ENCODE results near the gene PNPLA4. TPM values are rescaled to one million over a fixed set of nuclear protein-coding genes. Genes with fewer than 3 reads are reported as not detected.

Gene PNPLA4
- total and polyA plus RNA-seq, 2 experiments from 2014 or later, result 19.4 to 20.0 TPM

DNA sequence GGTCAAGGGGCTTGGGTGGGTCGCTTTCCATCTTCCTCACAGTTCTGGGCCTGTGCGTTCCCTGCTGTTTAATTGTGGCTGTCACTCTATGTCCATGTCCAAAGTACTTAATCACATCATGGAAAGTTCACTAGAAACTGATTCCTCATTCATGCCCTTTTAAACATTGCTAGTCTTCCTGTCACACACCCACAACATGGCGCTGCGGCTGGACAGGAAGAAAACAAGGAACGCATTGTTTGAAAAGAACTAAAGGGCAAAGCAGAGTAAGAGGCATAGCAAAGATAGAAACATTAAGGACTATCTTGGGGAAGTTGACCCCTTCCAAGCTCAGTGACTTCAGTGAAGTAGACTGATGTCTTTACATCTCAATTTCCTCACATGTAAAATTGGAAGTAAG, 18.4 kb downstream of the PNPLA4 start (continued):
- TF ChIP-seq JUNB (IDR thresholded peaks at IDR 0.05; ENCODE audit: unreplicated experiment) (no peak), STAT1 (IDR thresholded peaks at IDR 0.05; ENCODE audit: unreplicated experiment) (no peak), EZH2 (IDR thresholded peaks at IDR 0.05; ENCODE audit: low read depth, unreplicated experiment) (no peak), ZNF331 (CRISPR knock-in tag; IDR thresholded peaks at IDR 0.05; ENCODE audit: low read depth) (no peak), ZNF114 (CRISPR knock-in tag; IDR thresholded peaks at IDR 0.05) (no peak), EZH2phosphoT487 (IDR thresholded peaks at IDR 0.05; ENCODE audit: unreplicated experiment) (no peak), CREB1 (CRISPR knock-in tag; IDR thresholded peaks at IDR 0.05; ENCODE audit: low read depth) (no peak), NANOG (IDR thresholded peaks at IDR 0.05; ENCODE audit: borderline replicate concordance) (no peak)
- TF ChIP-seq, protein P1, sequence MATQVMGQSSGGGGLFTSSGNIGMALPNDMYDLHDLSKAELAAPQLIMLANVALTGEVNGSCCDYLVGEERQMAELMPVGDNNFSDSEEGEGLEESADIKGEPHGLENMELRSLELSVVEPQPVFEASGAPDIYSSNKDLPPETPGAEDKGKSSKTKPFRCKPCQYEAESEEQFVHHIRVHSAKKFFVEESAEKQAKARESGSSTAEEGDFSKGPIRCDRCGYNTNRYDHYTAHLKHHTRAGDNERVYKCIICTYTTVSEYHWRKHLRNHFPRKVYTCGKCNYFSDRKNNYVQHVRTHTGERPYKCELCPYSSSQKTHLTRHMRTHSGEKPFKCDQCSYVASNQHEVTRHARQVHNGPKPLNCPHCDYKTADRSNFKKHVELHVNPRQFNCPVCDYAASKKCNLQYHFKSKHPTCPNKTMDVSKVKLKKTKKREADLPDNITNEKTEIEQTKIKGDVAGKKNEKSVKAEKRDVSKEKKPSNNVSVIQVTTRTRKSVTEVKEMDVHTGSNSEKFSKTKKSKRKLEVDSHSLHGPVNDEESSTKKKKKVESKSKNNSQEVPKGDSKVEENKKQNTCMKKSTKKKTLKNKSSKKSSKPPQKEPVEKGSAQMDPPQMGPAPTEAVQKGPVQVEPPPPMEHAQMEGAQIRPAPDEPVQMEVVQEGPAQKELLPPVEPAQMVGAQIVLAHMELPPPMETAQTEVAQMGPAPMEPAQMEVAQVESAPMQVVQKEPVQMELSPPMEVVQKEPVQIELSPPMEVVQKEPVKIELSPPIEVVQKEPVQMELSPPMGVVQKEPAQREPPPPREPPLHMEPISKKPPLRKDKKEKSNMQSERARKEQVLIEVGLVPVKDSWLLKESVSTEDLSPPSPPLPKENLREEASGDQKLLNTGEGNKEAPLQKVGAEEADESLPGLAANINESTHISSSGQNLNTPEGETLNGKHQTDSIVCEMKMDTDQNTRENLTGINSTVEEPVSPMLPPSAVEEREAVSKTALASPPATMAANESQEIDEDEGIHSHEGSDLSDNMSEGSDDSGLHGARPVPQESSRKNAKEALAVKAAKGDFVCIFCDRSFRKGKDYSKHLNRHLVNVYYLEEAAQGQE (IDR thresholded peaks at IDR 0.05; ENCODE audit: unreplicated experiment), result no peak
- TF ChIP-seq, protein P2, sequence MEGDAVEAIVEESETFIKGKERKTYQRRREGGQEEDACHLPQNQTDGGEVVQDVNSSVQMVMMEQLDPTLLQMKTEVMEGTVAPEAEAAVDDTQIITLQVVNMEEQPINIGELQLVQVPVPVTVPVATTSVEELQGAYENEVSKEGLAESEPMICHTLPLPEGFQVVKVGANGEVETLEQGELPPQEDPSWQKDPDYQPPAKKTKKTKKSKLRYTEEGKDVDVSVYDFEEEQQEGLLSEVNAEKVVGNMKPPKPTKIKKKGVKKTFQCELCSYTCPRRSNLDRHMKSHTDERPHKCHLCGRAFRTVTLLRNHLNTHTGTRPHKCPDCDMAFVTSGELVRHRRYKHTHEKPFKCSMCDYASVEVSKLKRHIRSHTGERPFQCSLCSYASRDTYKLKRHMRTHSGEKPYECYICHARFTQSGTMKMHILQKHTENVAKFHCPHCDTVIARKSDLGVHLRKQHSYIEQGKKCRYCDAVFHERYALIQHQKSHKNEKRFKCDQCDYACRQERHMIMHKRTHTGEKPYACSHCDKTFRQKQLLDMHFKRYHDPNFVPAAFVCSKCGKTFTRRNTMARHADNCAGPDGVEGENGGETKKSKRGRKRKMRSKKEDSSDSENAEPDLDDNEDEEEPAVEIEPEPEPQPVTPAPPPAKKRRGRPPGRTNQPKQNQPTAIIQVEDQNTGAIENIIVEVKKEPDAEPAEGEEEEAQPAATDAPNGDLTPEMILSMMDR (conservative IDR thresholded peaks at IDR 0.05; ENCODE audit: low read depth in 2 of 2), result no peak

DNA sequence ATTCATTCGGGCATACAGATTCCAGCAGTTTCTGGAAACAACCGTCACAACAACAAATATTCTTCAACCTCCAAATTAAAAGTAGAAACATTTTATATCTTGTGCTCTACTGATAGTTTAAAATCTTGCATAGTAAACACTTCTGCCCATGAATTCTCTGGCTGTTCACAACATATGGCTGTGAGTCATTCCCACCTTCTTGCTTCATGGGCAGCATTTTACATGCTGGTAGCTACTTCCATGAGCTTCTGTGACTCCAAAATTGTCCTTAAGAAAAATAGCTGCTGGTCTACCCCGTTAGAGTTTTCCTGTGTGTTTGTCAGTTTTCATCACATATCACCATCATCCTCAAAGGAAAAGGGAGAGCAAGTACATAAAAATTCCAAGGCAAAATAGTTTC, 22.7 kb downstream of the PNPLA4 start:
- H3K27me3 Mint-ChIP-seq (ENCODE audit: insufficient read depth, low read depth, poor library complexity), result peaks cover 2% of the 10 kb centered on the region
- Histone ChIP-seq H3K79me2 (replicated peaks; ENCODE audit: insufficient read depth) (no peaks in the 10 kb centered on the region), H3K4me2 (no peak overlapping the region), H3K4me1 (ENCODE audit: insufficient read depth) (no peaks in the 10 kb centered on the region; the same call in 1 of the 2 replicates), H3F3A (replicated peaks; ENCODE audit: low read depth) (no peaks in the 10 kb centered on the region), H3K27ac (ENCODE audit: low read depth) (no peak overlapping the region), H3K4me3 (no peak overlapping the region), H3K9me2 (ENCODE audit: insufficient read depth) (no peaks in the 10 kb centered on the region), H2AFZ (no peak overlapping the region), H3K27me3 (ENCODE audit: insufficient read depth) (no peaks in the 10 kb centered on the region), H3K36me3 (ENCODE audit: insufficient read depth) (no peaks in the 10 kb centered on the region), H4K20me1 (replicated peaks; ENCODE audit: insufficient read depth) (no peaks in the 10 kb centered on the region)
- H3K9me3 Mint-ChIP-seq, result no peaks in the 10 kb centered on the region
- ATAC-seq (no peak), DNase-seq (ENCODE audit: low spot score) (no peak)
- peaks cover 2% of the 10 kb centered on the region; the same call in 2 of the 3 replicates for H3K4me1 Mint-ChIP-seq
- H3K27ac Mint-ChIP-seq, result no peak overlapping the region
- peaks cover 11% of the 10 kb centered on the region; the same call in 2 of the 3 replicates for H3K36me3 Mint-ChIP-seq (ENCODE audit: low read depth)
- H3K4me3 Mint-ChIP-seq, result no peak overlapping the region
- TF ChIP-seq, protein P3, sequence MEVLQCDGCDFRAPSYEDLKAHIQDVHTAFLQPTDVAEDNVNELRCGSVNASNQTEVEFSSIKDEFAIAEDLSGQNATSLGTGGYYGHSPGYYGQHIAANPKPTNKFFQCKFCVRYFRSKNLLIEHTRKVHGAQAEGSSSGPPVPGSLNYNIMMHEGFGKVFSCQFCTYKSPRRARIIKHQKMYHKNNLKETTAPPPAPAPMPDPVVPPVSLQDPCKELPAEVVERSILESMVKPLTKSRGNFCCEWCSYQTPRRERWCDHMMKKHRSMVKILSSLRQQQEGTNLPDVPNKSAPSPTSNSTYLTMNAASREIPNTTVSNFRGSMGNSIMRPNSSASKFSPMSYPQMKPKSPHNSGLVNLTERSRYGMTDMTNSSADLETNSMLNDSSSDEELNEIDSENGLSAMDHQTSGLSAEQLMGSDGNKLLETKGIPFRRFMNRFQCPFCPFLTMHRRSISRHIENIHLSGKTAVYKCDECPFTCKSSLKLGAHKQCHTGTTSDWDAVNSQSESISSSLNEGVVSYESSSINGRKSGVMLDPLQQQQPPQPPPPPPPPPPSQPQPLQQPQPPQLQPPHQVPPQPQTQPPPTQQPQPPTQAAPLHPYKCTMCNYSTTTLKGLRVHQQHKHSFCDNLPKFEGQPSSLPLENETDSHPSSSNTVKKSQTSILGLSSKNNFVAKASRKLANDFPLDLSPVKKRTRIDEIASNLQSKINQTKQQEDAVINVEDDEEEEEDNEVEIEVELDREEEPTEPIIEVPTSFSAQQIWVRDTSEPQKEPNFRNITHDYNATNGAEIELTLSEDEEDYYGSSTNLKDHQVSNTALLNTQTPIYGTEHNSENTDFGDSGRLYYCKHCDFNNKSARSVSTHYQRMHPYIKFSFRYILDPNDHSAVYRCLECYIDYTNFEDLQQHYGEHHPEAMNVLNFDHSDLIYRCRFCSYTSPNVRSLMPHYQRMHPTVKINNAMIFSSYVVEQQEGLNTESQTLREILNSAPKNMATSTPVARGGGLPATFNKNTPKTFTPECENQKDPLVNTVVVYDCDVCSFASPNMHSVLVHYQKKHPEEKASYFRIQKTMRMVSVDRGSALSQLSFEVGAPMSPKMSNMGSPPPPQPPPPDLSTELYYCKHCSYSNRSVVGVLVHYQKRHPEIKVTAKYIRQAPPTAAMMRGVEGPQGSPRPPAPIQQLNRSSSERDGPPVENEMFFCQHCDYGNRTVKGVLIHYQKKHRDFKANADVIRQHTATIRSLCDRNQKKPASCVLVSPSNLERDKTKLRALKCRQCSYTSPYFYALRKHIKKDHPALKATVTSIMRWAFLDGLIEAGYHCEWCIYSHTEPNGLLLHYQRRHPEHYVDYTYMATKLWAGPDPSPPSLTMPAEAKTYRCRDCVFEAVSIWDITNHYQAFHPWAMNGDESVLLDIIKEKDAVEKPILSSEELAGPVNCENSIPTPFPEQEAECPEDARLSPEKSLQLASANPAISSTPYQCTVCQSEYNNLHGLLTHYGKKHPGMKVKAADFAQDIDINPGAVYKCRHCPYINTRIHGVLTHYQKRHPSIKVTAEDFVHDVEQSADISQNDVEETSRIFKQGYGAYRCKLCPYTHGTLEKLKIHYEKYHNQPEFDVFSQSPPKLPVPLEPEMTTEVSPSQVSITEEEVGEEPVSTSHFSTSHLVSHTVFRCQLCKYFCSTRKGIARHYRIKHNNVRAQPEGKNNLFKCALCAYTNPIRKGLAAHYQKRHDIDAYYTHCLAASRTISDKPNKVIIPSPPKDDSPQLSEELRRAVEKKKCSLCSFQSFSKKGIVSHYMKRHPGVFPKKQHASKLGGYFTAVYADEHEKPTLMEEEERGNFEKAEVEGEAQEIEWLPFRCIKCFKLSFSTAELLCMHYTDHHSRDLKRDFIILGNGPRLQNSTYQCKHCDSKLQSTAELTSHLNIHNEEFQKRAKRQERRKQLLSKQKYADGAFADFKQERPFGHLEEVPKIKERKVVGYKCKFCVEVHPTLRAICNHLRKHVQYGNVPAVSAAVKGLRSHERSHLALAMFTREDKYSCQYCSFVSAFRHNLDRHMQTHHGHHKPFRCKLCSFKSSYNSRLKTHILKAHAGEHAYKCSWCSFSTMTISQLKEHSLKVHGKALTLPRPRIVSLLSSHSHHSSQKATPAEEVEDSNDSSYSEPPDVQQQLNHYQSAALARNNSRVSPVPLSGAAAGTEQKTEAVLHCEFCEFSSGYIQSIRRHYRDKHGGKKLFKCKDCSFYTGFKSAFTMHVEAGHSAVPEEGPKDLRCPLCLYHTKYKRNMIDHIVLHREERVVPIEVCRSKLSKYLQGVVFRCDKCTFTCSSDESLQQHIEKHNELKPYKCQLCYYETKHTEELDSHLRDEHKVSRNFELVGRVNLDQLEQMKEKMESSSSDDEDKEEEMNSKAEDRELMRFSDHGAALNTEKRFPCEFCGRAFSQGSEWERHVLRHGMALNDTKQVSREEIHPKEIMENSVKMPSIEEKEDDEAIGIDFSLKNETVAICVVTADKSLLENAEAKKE (CRISPR knock-in tag; IDR thresholded peaks at IDR 0.05), result no peak
- TF ChIP-seq, protein P4, sequence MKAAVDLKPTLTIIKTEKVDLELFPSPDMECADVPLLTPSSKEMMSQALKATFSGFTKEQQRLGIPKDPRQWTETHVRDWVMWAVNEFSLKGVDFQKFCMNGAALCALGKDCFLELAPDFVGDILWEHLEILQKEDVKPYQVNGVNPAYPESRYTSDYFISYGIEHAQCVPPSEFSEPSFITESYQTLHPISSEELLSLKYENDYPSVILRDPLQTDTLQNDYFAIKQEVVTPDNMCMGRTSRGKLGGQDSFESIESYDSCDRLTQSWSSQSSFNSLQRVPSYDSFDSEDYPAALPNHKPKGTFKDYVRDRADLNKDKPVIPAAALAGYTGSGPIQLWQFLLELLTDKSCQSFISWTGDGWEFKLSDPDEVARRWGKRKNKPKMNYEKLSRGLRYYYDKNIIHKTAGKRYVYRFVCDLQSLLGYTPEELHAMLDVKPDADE (IDR thresholded peaks at IDR 0.05), result no peak
- TF ChIP-seq EZH2 (IDR thresholded peaks at IDR 0.05; ENCODE audit: low read depth, unreplicated experiment) (no peak), ZNF114 (CRISPR knock-in tag; IDR thresholded peaks at IDR 0.05) (no peak), EZH2phosphoT487 (IDR thresholded peaks at IDR 0.05; ENCODE audit: unreplicated experiment) (no peak)

All from GM23338 (cell line).